Measurements from ENCODE around the gene PCK2.

Gene PCK2

DNA sequence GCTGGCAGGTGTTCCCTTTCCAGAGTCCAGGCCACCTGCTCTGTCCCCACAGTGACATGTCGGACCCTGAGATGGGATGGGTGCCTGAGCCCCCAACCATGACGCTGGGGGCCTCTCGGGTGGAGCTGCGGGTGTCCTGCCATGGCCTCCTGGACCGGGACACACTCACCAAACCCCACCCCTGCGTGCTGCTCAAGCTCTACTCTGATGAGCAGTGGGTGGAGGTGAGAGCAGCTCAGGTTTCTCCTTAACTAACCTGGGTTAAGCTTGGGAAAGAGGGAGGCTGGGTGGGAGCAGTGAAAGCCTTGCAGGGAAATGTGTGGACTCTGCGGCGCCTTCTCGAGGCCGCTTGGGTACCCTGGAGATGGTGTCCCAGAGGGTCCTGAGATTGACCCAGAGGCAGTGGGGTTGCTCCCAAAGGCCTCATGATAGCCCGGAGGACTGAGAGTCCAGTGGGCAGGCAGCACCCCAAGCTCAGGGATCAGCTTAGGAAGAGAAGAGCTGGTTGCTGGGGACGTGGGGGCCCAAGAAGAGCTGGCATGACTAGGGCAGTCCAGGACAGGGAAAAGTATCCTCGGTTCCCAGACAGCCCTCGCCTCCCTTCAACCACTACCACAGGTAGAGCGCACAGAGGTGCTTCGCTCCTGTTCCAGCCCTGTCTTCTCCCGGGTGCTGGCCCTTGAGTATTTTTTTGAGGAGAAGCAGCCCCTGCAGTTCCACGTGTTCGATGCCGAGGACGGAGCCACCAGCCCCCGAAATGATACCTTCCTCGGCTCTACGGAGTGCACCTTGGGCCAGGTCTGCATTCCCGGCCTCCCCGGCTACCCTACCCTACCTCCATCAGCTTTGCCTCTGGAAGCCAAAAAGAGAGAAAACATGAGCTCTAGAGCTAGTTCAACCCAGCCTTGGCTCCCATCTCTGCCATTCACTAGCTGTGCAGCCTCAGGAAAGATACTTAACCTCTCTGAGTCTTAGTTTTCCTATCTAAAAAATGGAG is 20.9 kb upstream of the PCK2 start:
- H3K36me3 ChIP-seq (ENCODE audit: control insufficient read depth, insufficient read depth, low read length): no peaks in the 10 kb centered on the region
- no peaks in the 10 kb centered on the region for H3K4me1 ChIP-seq (ENCODE audit: control insufficient read depth, insufficient read depth, low read length)
- H3K9ac ChIP-seq (ENCODE audit: low read length): no peak overlapping the region
- no peaks in the 10 kb centered on the region for H3K27me3 ChIP-seq (ENCODE audit: control insufficient read depth, insufficient read depth, low read length)
- H3K4me3 ChIP-seq (ENCODE audit: low read length): no peak overlapping the region
- no peak overlapping the region for H3K27ac ChIP-seq (ENCODE audit: low read depth, low read length)

GRCh38 chr14:24074625-24075484 is 19.3 kb upstream of the PCK2 start:
- Histone ChIP-seq H3K9ac (ENCODE audit: low read length) (no peak overlapping the region), H3K27me3 (ENCODE audit: control insufficient read depth, insufficient read depth, low read length) (no peaks in the 10 kb centered on the region), H3K4me1 (ENCODE audit: control insufficient read depth, insufficient read depth, low read length) (no peaks in the 10 kb centered on the region), H3K36me3 (ENCODE audit: control insufficient read depth, insufficient read depth, low read length) (no peaks in the 10 kb centered on the region), H3K4me3 (ENCODE audit: low read length) (no peak overlapping the region), H3K27ac (ENCODE audit: low read depth, low read length) (no peak overlapping the region)

DNA sequence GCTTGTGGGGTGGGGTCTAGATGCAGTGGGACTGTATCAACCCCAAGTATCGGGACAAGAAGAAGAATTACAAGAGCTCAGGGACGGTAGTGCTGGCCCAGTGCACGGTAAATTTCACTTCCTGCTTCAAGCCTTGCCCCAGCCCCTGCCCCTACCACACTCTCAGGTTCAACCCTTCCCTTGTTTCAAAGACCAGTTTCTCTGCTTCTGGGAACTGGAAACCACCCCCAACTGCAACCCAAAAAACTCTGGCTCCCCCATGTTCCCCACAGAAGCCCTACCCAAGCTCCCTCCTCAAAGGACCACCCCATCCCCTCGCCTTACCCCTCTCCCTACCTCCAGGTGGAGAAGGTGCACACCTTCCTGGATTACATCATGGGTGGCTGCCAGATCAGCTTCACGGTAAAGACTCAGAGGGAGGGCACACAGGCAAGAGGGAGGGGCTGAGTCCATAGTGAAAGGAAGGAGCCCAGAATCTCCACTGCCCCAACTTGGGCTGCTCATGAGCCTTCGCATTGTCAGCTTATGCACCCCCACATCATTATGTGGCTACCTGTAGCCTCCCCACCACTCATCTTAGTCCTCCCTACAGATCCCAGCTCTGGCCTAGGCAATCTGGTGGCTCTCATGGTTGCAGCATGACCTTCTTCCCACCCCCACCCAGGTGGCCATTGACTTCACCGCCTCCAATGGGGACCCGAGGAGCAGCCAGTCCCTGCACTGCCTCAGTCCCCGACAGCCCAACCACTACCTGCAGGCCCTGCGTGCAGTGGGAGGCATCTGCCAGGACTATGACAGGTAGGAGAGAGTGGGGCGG is 18.4 kb upstream of the PCK2 start:
- Histone ChIP-seq H3K4me1 (ENCODE audit: control insufficient read depth, insufficient read depth, low read length) (peaks cover under 1% of the 10 kb centered on the region), H3K27ac (ENCODE audit: low read depth, low read length) (no peak overlapping the region), H3K4me3 (ENCODE audit: low read length) (no peak overlapping the region), H3K9ac (ENCODE audit: low read length) (no peak overlapping the region), H3K27me3 (ENCODE audit: control insufficient read depth, insufficient read depth, low read length) (no peaks in the 10 kb centered on the region), H3K36me3 (ENCODE audit: control insufficient read depth, insufficient read depth, low read length) (no peaks in the 10 kb centered on the region)

GRCh38 chr14:24076302-24076601 is 17.9 kb upstream of the PCK2 start:
- Histone ChIP-seq H3K4me1 (ENCODE audit: control insufficient read depth, insufficient read depth, low read length) (peaks cover 2% of the 10 kb centered on the region), H3K27ac (ENCODE audit: low read depth, low read length) (no peak overlapping the region), H3K27me3 (ENCODE audit: control insufficient read depth, insufficient read depth, low read length) (no peaks in the 10 kb centered on the region), H3K4me3 (ENCODE audit: low read length) (no peak overlapping the region), H3K36me3 (ENCODE audit: control insufficient read depth, insufficient read depth, low read length) (no peaks in the 10 kb centered on the region), H3K9ac (ENCODE audit: low read length) (no peak overlapping the region)

DNA sequence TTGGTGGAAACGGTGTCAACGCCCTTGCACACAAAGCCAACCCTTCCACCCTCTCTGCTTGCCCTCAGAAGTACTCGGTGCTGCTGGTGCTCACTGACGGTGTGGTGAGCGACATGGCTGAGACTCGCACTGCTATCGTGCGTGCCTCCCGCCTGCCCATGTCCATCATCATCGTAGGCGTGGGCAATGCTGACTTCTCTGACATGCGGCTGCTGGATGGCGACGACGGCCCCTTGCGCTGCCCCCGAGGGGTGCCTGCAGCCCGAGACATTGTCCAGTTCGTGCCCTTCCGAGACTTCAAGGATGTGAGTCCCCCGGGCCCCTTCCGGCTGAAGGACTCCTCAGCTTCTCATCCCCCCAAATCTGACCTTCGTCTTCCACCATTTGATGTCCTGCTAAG is 17.0 kb upstream of the PCK2 start:
- no peaks in the 10 kb centered on the region for H3K27me3 ChIP-seq (ENCODE audit: control insufficient read depth, insufficient read depth, low read length)

DNA sequence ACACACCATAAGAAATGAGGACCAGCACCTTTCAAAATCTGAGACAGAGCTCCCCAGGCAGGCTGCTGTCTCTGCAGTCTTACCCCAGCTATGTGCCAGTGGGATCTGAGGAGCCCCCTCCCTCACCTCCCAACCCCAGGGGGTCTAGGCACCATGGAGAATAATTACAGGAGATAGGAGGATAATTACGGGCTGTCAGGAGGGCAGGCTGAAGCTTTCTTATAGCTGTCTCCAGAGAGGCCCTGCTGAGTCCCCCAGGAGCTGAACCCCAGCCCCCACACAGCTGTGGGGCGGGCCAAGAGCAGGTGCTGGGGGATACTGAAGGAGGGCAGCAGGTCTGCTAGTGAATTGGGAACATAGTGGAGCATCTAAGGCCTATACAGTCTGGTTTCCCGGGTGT is 16.0 kb upstream of the PCK2 start:
- Histone ChIP-seq H3K4me1 (ENCODE audit: control insufficient read depth, insufficient read depth, low read length) (peaks cover 2% of the 10 kb centered on the region), H3K27me3 (ENCODE audit: control insufficient read depth, insufficient read depth, low read length) (no peaks in the 10 kb centered on the region), H3K4me3 (ENCODE audit: low read length) (no peak overlapping the region), H3K9ac (ENCODE audit: low read length) (no peak overlapping the region), H3K36me3 (ENCODE audit: control insufficient read depth, insufficient read depth, low read length) (no peaks in the 10 kb centered on the region), H3K27ac (ENCODE audit: low read depth, low read length) (no peak overlapping the region)

More for the DNA sequence above, 17.0 kb upstream of the PCK2 start:
- Histone ChIP-seq H3K4me1 (ENCODE audit: control insufficient read depth, insufficient read depth, low read length) (peaks cover 2% of the 10 kb centered on the region), H3K9ac (ENCODE audit: low read length) (no peak overlapping the region), H3K36me3 (ENCODE audit: control insufficient read depth, insufficient read depth, low read length) (no peaks in the 10 kb centered on the region), H3K27ac (ENCODE audit: low read depth, low read length) (no peak overlapping the region), H3K4me3 (ENCODE audit: low read length) (no peak overlapping the region)

DNA sequence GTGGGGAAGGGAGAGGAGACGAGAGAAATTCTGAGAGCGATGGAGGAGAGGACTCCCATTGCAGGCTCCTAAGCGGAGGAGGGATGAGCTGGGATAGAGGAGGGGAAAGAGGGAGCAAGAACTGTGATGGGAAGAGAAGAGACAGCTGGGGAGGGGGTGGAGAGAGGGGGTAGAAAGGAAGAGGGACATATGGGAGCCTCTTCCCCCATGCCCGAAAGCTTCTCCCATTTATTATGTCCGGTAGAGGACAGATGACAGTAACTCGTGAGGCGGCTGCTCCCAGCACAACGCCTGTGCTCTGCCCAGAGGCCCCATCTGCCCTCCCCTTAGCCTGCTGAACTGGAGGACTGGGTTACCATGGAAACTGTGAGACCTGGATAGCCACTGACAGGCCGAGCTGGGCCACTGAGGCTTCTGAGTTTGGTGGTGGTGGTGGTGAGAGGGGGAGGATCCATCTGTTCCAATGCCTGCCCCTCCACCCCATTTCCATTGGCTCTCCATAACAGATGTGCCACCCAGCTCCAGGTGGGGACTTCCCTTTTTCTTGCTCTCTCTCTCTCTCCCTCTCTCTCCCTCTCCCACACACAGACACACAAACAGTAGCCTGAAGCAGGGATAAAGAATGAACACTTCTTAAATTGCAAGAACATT is 14.5 kb upstream of the PCK2 start:
- H3K9ac ChIP-seq (ENCODE audit: low read length): no peak overlapping the region
- no peak overlapping the region for H3K4me3 ChIP-seq (ENCODE audit: low read length)
- H3K4me1 ChIP-seq (ENCODE audit: control insufficient read depth, insufficient read depth, low read length): peaks cover 2% of the 10 kb centered on the region
- H3K27ac ChIP-seq (ENCODE audit: low read depth, low read length): no peak overlapping the region
- no peaks in the 10 kb centered on the region for H3K36me3 ChIP-seq (ENCODE audit: control insufficient read depth, insufficient read depth, low read length)
- no peaks in the 10 kb centered on the region for H3K27me3 ChIP-seq (ENCODE audit: control insufficient read depth, insufficient read depth, low read length)

GRCh38 chr14:24080142-24080530 is 14.0 kb upstream of the PCK2 start:
- Histone ChIP-seq H3K4me1 (ENCODE audit: control insufficient read depth, insufficient read depth, low read length) (peaks cover 2% of the 10 kb centered on the region), H3K36me3 (ENCODE audit: control insufficient read depth, insufficient read depth, low read length) (no peaks in the 10 kb centered on the region), H3K9ac (ENCODE audit: low read length) (no peak overlapping the region), H3K4me3 (ENCODE audit: low read length) (no peak overlapping the region), H3K27me3 (ENCODE audit: control insufficient read depth, insufficient read depth, low read length) (no peaks in the 10 kb centered on the region), H3K27ac (ENCODE audit: low read depth, low read length) (no peak overlapping the region)

DNA sequence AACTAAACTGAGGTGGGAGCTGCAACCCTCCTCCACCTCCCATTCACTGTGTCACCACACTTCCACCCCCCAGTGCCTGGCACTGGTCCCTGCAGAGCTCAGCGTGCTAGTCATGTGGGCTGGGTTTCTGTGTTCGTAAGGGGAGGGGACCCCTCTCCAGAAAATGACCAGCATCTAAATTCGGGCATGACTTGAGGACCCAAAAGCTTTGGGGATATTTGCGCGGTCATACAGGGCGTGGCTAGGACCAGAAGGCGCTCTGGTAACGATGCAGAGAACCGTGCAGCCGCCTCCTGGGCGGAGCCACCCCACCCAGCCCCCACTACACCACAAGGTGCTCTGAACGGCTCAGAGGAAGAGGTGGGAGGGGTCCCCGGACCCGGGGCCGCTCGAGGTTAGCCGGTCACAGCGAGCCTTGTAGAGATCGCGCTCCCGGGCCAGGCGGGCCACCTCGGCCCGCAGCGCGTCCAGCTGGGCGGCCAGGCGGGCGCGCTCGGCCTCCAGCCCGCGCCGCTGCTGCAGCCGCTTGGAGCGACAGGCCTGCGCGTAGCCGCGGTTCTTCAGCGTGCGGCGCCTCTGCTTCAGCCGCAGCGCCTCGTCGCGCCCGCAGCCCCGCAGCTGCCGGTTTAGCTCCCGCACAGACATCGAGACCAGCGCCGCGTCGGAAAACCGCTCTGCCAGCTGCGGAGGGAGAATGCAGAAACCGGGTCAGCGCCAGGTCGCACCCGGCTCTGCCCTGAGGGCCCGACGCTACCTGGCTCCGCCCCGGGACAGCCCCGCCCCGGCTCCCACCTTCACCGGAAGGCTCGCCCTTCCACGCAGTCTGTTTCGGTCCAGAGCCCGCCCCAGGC is 13.0 kb upstream of the PCK2 start:
- Histone ChIP-seq H3K36me3 (ENCODE audit: control insufficient read depth, insufficient read depth, low read length) (no peaks in the 10 kb centered on the region), H3K9ac (ENCODE audit: low read length) (no peak overlapping the region), H3K27me3 (ENCODE audit: control insufficient read depth, insufficient read depth, low read length) (no peaks in the 10 kb centered on the region), H3K4me3 (ENCODE audit: low read length) (peak overlapping the region; percentile 65), H3K4me1 (ENCODE audit: control insufficient read depth, insufficient read depth, low read length) (peaks cover 2% of the 10 kb centered on the region), H3K27ac (ENCODE audit: low read depth, low read length) (no peak overlapping the region)

DNA sequence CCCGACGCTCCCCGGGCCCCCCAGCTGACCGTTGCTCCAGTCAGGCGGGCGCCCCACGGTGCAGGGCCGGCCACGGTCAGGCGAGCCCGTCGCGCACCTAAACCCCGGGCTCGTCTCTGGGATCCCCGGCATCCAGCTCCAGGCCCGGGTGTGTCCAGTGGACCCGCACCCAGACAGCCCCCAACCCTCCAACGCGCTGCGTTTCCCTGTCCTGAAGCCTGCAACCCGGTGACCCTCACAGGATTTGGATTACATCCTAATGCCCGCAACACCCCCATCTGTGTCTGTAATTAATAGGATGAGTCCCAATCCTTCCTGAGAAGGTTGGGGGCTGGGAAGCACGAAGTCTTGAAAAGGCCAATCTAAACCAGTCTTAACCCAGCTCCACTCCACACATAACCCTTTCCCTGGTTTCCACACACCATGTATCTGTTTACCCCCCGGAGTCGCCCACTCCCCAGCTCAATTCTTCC is 12.3 kb upstream of the PCK2 start:
- Histone ChIP-seq H3K36me3 (ENCODE audit: control insufficient read depth, insufficient read depth, low read length) (no peaks in the 10 kb centered on the region), H3K27ac (ENCODE audit: low read depth, low read length) (no peak overlapping the region), H3K4me1 (ENCODE audit: control insufficient read depth, insufficient read depth, low read length) (peaks cover 2% of the 10 kb centered on the region), H3K4me3 (ENCODE audit: low read length) (peak overlapping the region; percentile 65), H3K9ac (ENCODE audit: low read length) (no peak overlapping the region), H3K27me3 (ENCODE audit: control insufficient read depth, insufficient read depth, low read length) (no peaks in the 10 kb centered on the region)

- Histone ChIP-seq H3K27me3 (ENCODE audit: control insufficient read depth, insufficient read depth, low read length) (no peaks in the 10 kb centered on the region), H3K9ac (ENCODE audit: low read length) (no peak overlapping the region), H3K27ac (ENCODE audit: low read depth, low read length) (no peak overlapping the region), H3K36me3 (ENCODE audit: control insufficient read depth, insufficient read depth, low read length) (no peaks in the 10 kb centered on the region), H3K4me1 (ENCODE audit: control insufficient read depth, insufficient read depth, low read length) (peaks cover 2% of the 10 kb centered on the region), H3K4me3 (ENCODE audit: low read length) (no peak overlapping the region)
These were observed 11.6 kb upstream of the PCK2 start for GRCh38 chr14:24082411-24083080.
